DND-41 (cell line): ENCODE data around the gene HECW1.

Experiments
- EZH2 ChIP-seq: IDR thresholded peaks from 3 replicates; pipeline ENCODE4 v1.6.1; 2012; ENCODE audit warnings: borderline replicate concordance, low read depth, mild to moderate bottlenecking, moderate library complexity, low read length, inconsistent platforms; ENCODE audit not compliant: severe bottlenecking
- TF ChIP-seq, protein P1 (sequence below): IDR thresholded peaks from 2 replicates; pipeline ENCODE4 v1.5.1; 2012; ENCODE audit warnings: borderline replicate concordance, low read length, moderate library complexity, mild to moderate bottlenecking; ENCODE audit not compliant: poor library complexity, severe bottlenecking; ENCODE audit errors: extremely low read depth

DNA sequence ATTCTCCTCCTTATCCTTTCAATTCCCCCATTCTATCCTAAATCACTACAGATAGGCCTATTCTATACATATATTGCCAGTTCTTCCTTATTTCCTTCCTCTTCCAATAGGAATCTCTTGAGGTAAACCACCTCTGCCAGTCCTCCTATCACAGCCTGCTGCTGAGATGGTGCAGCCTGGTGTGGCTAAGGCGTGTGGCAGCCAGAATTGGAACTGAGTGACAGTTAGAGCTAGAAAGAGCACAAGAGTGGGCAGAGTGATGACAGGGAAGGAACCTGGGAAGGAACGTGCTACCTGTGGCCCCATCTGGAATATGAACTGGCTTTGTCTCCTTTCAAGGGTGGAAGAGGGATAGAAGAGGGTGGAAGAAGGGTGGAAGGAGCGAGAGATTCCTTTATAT, 187.7 kb downstream of the HECW1 start:
- TF ChIP-seq, protein P1, sequence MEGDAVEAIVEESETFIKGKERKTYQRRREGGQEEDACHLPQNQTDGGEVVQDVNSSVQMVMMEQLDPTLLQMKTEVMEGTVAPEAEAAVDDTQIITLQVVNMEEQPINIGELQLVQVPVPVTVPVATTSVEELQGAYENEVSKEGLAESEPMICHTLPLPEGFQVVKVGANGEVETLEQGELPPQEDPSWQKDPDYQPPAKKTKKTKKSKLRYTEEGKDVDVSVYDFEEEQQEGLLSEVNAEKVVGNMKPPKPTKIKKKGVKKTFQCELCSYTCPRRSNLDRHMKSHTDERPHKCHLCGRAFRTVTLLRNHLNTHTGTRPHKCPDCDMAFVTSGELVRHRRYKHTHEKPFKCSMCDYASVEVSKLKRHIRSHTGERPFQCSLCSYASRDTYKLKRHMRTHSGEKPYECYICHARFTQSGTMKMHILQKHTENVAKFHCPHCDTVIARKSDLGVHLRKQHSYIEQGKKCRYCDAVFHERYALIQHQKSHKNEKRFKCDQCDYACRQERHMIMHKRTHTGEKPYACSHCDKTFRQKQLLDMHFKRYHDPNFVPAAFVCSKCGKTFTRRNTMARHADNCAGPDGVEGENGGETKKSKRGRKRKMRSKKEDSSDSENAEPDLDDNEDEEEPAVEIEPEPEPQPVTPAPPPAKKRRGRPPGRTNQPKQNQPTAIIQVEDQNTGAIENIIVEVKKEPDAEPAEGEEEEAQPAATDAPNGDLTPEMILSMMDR = no peak
- TF ChIP-seq EZH2 = no peak
